Heart left ventricle (tissue), 13 donors: Measurements from ENCODE around the gene SUSD4.

ENCODE experiments used
- CTCF ChIP-seq, 12 donors: fragments of 200-600 bp; sonication (generic) in 4 of 12; IDR thresholded peaks; one replicate each; pipeline versions ENCODE4 v1.5.0 to v1.8.0; 2018 to 2022; ENCODE audit warnings: antibody characterized with exemption in 12 of 12, mild to moderate bottlenecking in 5 of 12
- POLR2A ChIP-seq, 2 donors: fragments of 450-650 bp; IDR thresholded peaks; one replicate each; pipeline ENCODE4 v1.6.1; 2017; ENCODE audit warnings: antibody characterized with exemption in 2 of 2, mild to moderate bottlenecking in 2 of 2, moderate library complexity in 2 of 2
- donor health status: ischemic (EF 13 %, LVEDD 7.1; RV severe dilation, severe dysfunction).
- donor health status: DM: no; HTN: yes; CAD: no.
- donor health status: DM: no; HTN: no; CAD: no.
- donor health status: ischemic (EF 25% LVEDD 6.9; RV normal size, moderate dysfunction).
- donor health status: ischemic (EF 25% LVEDD 5.7; RV mildly dilated, moderate dysfunction).
- donor health status: ischemic (EF 35%, LVEDD 5.7; RV mildly dilated, moderate dysfunction).
- donor health status: nonischemic (EF 11% LVEDD 7.7; RV severe dilation, severe dysfunction).
- donor health status: DM: yes; HTN: yes; CAD: no.
- donor health status: PGD.
- donor health status: ischemic (EF 29% LVEDD 5.4; RV normal size, mild dysfunction).
- donor health status: nonischemic (EF 23%, LVEDD 6.1; RV moderate dilation, normal function).

GRCh38 chr1:223411710-223412109 is 47.7 kb upstream of the SUSD4 start:
- TF ChIP-seq CTCF (IDR thresholded peaks at IDR 0.05) (no peak), POLR2A (IDR thresholded peaks at IDR 0.05) (no peak)
